Muscle of leg (tissue), 11 donors: ENCODE results near the gene PAM16. TPM values are rescaled to one million over a fixed set of nuclear protein-coding genes. Genes with fewer than 3 reads are reported as not detected.
A peak's percentile ranks its signal among the peaks of the same experiment; 100 is the strongest.

ENCODE experiments used
- DNase-seq: peaks from one replicate; pipeline ENCODE4 v3.0.0; 2013
- H3K27ac ChIP-seq: one replicate; pipeline ENCODE4 v1.5.1; 2013; ENCODE audit warnings: mild to moderate bottlenecking, low read length, control low read depth
- H3K27me3 ChIP-seq: one replicate; pipeline ENCODE4 v1.6.1; 2013; ENCODE audit warnings: low read length; ENCODE audit not compliant: control insufficient read depth, insufficient read depth
- H3K36me3 ChIP-seq: one replicate; pipeline ENCODE4 v1.6.1; 2013; ENCODE audit warnings: low read length; ENCODE audit not compliant: control insufficient read depth, insufficient read depth
- H3K4me1 ChIP-seq: one replicate; pipeline ENCODE4 v1.6.1; 2013; ENCODE audit warnings: low read length; ENCODE audit not compliant: control insufficient read depth, insufficient read depth
- H3K4me3 ChIP-seq: one replicate; pipeline ENCODE4 v1.5.1; 2013; ENCODE audit warnings: low read length, control low read depth
- H3K9me3 ChIP-seq: replicated peaks from 2 replicates; pipeline ENCODE4 v1.6.1; 2013; ENCODE audit warnings: low read depth, low read length; ENCODE audit not compliant: control insufficient read depth
- WGBS: methylation state at CpG from one replicate; pipeline ENCODE4 v1.1.5; 2013; ENCODE audit warnings: missing lambda C conversion rate; ENCODE audit not compliant: insufficient coverage; 5-methylcytosine and 5-hydroxymethylcytosine counted together
- polyA plus RNA-seq, 8 donors: library from polyadenylated mRNA; unstranded; fragments of 120-200 nt; gene quantifications; one replicate each; pipeline versions ENCODE4 v1.2.1 to v1.2.3, GENCODE V29; 2013; ENCODE audit warnings: inconsistent platforms in 1 of 8, low replicate concordance in 1 of 8; ENCODE audit not compliant: insufficient read length in 8 of 8, insufficient read depth in 1 of 8
- total RNA-seq: library from RNA; stranded (reverse); fragments of 120-200 nt; gene quantifications from one replicate; pipeline ENCODE4 v1.2.4, GENCODE V29; 2013

PAM16 gene
- total and polyA plus RNA-seq, 9 donors: 22.1 to 34.0 (median 27.8) TPM

DNA sequence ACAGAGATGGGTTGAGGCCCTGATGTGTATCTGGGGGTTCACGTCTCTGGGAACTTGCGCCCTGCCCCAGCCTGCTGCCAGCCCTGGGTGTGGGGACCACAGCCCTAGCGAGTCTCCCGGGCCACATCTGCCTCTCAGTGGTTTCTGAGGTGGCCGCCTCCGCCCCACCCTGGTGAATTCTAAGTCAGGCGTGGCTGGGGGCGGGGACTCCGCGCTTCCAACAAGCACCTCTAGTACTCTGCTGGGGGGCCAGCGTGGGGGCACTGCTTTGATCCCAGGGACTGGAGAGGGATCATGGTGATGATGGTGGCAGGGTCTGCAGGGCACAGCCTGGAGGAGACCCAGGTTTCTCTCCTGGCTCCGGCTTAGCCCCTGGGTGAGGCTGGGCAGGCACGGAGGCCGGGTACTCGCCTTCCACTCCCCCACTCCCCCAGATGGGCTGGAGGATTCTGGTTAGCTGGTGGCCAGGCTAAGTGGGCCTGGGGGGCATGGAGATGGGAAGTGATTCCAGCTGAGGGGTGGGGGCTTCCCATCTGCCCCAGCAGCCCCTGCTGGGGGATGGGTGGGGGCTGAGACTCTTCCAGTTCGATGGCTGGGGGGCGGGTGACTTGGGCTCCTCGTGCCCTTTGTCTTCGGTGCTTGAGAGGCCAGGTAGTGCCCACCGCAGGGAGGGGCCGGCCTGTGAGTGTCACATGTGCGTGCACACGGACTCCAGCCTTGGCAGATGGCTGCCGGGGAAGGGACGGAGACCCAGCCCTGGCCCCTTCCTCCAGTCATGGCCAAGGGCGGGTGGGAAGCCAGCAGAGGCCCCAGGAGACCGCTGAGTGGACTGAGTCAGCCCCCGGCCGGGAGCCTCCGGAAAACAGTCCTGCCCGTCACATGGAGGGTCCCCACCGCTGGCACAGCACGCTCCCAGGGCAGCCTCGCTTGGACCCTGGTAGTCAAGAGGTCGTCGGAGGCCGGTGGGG lies 31.4 kb downstream of the PAM16 start:
- H3K9me3 ChIP-seq: no peaks in the 10 kb centered on the region
- H3K27ac ChIP-seq: peak overlapping the region; percentile 74
- peaks cover 82% of the 10 kb centered on the region for H3K4me1 ChIP-seq
- 33% methylated on average over 27 of the region's 37 CpGs for WGBS
- peak; percentile 70 for DNase-seq
- peaks cover 5% of the 10 kb centered on the region for H3K27me3 ChIP-seq
- no peaks in the 10 kb centered on the region for H3K36me3 ChIP-seq
- no peak overlapping the region for H3K4me3 ChIP-seq

DNA sequence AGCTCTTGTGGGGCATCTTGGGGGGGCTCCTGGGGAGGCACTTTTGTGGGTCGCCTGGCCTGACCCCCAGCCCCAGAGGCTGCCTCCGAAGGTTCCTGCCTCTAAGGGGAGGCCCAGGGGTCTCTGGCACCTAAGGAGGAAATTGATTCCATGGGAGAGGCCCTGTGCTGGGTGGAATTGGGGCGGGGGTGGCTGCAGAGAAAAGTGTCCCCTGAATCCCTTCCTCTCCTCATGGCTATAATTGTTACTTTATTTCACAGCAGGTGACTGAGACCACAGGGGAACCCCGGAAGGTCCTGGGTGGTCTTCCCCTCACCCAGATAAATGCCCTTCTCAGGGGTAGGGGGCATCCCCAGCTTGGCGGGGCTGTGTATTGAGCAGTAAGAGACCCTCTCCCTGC lies 32.2 kb downstream of the PAM16 start:
- Histone ChIP-seq H3K4me1 (peaks cover 78% of the 10 kb centered on the region), H3K4me3 (peak overlapping the region; percentile 6), H3K27me3 (peaks cover 12% of the 10 kb centered on the region), H3K27ac (peak overlapping the region; percentile 74), H3K9me3 (no peaks in the 10 kb centered on the region), H3K36me3 (no peaks in the 10 kb centered on the region)
- WGBS: 36% methylated on average over 2 of the region's 5 CpGs
- no peak for DNase-seq

DNA sequence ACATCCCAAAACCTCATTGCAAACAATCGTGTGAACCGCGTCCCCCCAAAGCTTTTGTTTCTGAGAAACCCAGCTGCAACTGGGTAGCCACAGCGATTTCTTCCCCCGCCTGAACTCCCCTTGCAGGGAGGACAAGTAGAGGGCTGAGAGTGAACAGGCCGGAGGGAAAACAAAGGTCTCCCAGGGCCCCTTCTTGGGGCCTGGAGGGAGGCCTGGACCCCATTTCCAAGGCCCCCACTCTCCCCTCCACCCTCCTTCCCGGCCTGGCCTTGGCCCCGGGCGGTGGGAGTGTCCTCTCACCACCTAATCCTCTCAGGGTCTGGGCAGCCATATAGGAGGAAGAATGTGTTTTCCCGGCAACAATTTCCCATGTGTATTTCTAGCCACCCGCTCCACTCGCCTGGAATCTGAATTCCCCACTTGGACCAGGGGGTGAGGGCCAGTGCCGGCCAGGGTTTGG lies 32.6 kb downstream of the PAM16 start:
- whole genome bisulfite sequencing: 26% methylated on average over 3 of the region's 13 CpGs
- peak; percentile 47 for DNase-seq
- H3K27ac ChIP-seq: peak overlapping the region; percentile 74
- peaks cover 77% of the 10 kb centered on the region for H3K4me1 ChIP-seq
- H3K9me3 ChIP-seq: no peaks in the 10 kb centered on the region
- peaks cover 16% of the 10 kb centered on the region for H3K27me3 ChIP-seq
- H3K36me3 ChIP-seq: no peaks in the 10 kb centered on the region
- peak overlapping the region; percentile 6 for H3K4me3 ChIP-seq

DNA sequence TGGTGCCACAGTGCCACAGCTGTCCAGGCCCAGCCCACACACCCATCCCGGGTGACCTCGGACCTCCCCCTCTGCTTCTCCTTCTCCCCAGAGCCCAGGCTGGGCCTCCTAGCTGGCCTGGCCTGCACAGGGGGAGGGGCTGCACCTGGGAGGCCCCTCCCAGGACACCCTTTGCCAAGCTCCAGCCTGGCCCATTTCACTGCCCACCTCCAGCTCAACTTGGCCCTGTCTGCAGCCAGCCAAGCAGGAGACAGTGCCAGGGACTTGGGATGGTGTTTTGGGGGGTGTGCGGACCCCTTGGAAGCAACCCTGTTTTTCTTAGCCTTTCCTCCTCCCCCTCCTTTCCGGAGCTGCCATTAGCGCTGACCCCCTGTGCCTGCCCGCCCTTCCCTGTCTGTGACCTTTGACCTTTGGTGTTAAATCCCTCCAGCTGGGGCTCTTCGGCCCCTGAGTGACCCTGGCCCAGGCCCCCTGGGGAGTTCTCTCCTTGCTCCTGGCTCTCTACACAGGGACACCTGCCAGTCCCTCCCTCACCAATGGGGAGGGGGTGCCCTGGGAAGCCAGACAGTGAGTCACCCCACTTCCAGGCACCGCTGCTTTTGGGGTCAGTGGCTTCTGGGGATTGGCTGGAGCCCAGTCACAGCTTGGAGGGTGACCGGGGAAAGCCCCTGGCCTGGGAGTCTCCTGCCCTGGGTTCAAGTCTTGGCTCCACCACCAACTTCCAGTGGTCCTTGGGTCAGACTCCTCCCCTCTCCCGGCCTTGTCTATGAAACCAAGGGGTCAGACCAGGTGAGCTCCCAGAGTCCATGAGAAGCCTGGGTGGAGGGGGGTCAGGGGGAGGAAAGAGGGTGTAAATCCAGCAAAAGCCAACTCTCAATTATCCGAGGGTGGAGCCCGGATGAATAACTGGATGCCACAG lies 33.3 kb downstream of the PAM16 start:
- Histone ChIP-seq H3K4me1 (peaks cover 70% of the 10 kb centered on the region), H3K27ac (peak overlapping the region; percentile 74), H3K4me3 (peak overlapping the region; percentile 79), H3K9me3 (no peaks in the 10 kb centered on the region), H3K27me3 (peaks cover 18% of the 10 kb centered on the region), H3K36me3 (no peaks in the 10 kb centered on the region)
- peak; percentile 45 for DNase-seq
- 18% methylated on average over 7 of the region's 12 CpGs for WGBS

- peaks cover 63% of the 10 kb centered on the region for H3K4me1 ChIP-seq
- peak; percentile 69 for DNase-seq
- no peaks in the 10 kb centered on the region for H3K9me3 ChIP-seq
- WGBS: 10% methylated on average over 13 of the region's 20 CpGs
- H3K36me3 ChIP-seq: no peaks in the 10 kb centered on the region
- H3K4me3 ChIP-seq: peak overlapping the region; percentile 79
- peaks cover 18% of the 10 kb centered on the region for H3K27me3 ChIP-seq
- H3K27ac ChIP-seq: peak overlapping the region; percentile 74
These were observed 34.1 kb downstream of the PAM16 start for GRCh38 chr16:4316864-4317531.

DNA sequence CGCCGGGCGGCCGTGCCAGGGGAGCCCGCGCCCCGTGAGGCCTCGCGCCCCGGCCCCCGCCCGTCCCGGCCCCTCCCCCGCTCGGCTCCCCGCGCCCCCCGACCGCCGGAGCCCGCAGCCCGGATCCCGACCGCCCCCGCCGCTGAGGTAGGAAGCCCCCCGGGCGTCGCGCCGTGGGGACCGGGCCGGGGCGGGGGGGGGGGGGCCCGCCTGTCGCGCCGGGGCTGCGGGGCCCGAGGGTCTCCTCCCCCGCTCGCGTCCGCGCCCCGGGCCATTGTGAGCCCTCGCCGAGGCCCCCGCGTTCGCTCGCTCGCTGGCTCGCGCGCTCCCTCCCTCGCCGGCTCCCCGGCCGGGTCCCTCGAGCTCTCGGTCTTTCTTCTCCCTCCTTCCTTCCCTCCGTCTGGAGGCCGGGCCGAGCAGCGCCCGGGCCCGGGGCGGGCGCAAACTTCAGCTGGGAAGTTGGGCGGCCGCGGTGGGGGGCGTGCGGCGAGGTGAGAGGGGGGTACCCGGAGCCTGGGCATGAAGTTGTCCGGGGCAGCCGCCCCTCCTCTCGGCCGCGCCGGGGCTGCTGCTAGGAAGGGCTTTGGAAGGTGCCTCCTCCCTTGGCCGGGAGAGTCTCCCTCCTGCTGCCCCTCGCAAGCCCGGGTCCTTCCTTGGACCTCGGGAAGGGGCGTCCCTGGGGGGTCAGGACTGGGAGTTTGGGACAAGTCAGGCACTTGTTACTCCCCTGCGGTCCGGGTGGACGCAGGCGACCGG lies 34.8 kb downstream of the PAM16 start:
- Histone ChIP-seq H3K27me3 (peaks cover 18% of the 10 kb centered on the region), H3K9me3 (no peaks in the 10 kb centered on the region), H3K27ac (peak overlapping the region; percentile 74), H3K4me3 (peak overlapping the region; percentile 79), H3K4me1 (peaks cover 60% of the 10 kb centered on the region), H3K36me3 (no peaks in the 10 kb centered on the region)
- DNase-seq: peak; percentile 51
- whole genome bisulfite sequencing: under 1% methylated on average over 68 of the region's 93 CpGs

DNA sequence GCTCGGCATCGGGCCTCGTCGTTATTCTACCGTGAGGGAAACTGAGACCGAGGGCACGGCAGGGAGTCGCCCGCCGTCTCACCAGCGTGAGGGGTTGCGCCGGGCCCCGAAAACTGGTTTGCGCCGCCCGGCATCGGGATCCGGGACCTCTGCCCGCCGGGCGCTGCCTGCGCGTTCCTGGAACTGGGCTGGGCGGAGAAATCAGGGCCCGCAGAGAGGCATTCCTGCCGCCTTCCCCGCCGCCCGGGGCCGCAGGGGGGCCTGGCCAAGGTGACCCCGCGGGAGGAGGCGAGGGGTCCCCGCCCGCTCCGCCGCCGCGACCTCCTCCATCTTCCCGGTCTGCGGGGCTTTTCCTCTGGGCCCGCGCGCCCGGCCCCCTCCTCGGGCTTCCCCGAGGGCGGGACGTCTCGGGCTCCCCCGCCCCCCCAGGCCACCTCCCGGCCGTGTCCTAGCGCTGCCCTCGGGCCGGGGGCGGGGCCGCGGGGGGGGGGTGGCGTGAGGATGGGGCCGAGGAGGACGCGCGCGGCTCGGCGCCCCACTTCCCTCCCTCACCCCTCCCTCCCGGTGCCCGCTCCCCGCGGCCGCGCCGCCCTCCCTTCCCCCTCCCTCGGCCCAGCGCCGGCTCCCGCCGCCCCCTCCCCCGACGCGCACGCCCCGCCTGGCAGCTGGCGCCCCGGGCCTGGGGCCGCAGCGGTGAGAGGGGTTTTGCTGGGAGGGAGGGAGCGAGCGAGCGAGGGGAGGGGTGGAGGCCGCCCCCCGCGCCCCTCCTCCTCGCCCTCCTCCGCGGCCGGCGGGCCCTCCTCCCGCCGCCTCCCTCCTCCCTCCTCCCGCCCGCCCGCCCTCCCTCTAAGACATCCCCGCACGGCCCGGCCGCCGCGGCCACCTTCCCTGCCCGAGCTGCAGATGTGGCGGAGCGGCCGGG lies 35.7 kb downstream of the PAM16 start, which contains the start of gene GLIS2:
Gene GLIS2, plus strand, starts transcription at position 882 of the 922 bp plus-strand sequence. CDS start 16,214 bp downstream, outside the sequence.
- peak within 1 kb of the TSS; percentile 79 for H3K4me3 ChIP-seq
- H3K4me1 ChIP-seq: peaks cover 51% of the 10 kb centered on the region
- H3K27me3 ChIP-seq: peaks cover 18% of the 10 kb centered on the region

DNA sequence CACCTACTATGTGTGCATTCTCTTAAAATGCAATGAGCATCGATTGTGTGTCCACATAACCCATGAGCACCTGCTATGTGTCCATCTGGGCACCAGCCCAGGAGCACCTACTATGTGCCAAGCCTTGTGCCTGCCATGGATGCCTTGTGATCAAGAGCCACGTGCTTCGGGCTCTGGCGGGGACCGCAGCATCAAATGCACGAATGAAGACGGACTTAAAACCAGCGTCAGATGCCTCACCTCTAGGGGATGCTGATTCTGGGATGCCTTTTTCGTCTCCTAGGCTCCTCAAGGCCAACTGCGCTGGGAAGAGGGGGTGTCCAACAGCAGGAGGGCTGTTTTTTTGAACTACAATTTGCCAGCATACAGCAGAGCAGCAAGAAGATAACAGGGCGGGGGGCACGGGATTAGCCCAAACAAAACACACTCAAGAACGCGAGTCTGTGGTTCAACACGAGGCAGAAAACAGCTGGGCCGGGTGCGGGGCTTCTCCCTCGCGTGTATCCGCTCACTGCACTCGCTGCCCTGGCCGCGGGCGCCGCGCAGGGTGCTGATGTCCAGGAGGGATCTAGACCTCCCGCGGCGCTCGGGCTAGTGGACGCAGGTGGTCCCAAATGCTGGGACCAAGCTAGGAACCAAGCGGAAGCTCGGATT lies 36.5 kb downstream of the PAM16 start:
- H3K4me3 ChIP-seq: peak overlapping the region; percentile 67
- H3K27me3 ChIP-seq: peaks cover 18% of the 10 kb centered on the region
- peak overlapping the region; percentile 96 for H3K27ac ChIP-seq
- 2% methylated on average over 33 of the region's 33 CpGs for WGBS
- peaks cover 43% of the 10 kb centered on the region for H3K4me1 ChIP-seq
- H3K36me3 ChIP-seq: no peaks in the 10 kb centered on the region
- H3K9me3 ChIP-seq: no peaks in the 10 kb centered on the region
- peak; percentile 78 for DNase-seq

More for the DNA sequence above, 35.7 kb downstream of the PAM16 start, which contains the start of gene GLIS2:
- DNase-seq: peak; percentile 95
- Histone ChIP-seq H3K9me3 (no peaks in the 10 kb centered on the region), H3K27ac (peak within 1 kb of the TSS; percentile 96), H3K36me3 (no peaks in the 10 kb centered on the region)
- WGBS: 0% methylated on average over 44 of the region's 115 CpGs
